AG04450 (cell line): Measurements from ENCODE around the gene NANOS3. TPM values are rescaled to one million over a fixed set of nuclear protein-coding genes. Genes with fewer than 3 reads are reported as not detected.

Source experiments
- CTCF ChIA-PET: fragments of 300-600, 350-600 bp; formaldehyde crosslinking; extraction: SDS; loops from one replicate; lab custom pipeline; 2022; ENCODE audit warnings: antibody characterized with exemption, inconsistent platforms; lab: Charles Lee
- POLR2A ChIA-PET: fragments of 350-600 bp; formaldehyde crosslinking; extraction: SDS; loops from one replicate; lab custom pipeline; 2021; ENCODE audit warnings: antibody characterized with exemption, inconsistent platforms; lab: Yijun Ruan, JAX
- DNase-seq: peaks from one replicate; pipeline ENCODE4 v3.0.0-alpha.2; 2011; ENCODE audit warnings: low read depth, low spot score
- H3K27ac ChIP-seq: one replicate; pipeline ENCODE4 v1.5.1; 2012; ENCODE audit warnings: low read depth, low read length, control low read depth
- H3K27me3 ChIP-seq: one replicate; pipeline ENCODE4 v1.6.0; 2012; ENCODE audit warnings: low read length; ENCODE audit not compliant: control insufficient read depth, insufficient read depth
- H3K4me3 ChIP-seq: 2 replicates; pipeline ENCODE4 v1.5.1; 2011; ENCODE audit warnings: mild to moderate bottlenecking, low read depth, low read length, control low read depth
- H3K9me3 ChIP-seq: 2 replicates; pipeline ENCODE4 v1.5.1; 2012; ENCODE audit warnings: low read length; ENCODE audit not compliant: control insufficient read depth, insufficient read depth
- polyA plus RNA-seq: library from polyadenylated mRNA; depleted of rRNA; stranded (reverse); fragments of >200 nt; gene quantifications from 2 replicates; pipeline ENCODE4 v1.2.3, GENCODE V29; 2011; rRNA removed
- small RNA-seq: library from RNA; depleted of rRNA; stranded (forward); fragments of <200 nt; gene quantifications from one replicate; pipeline ENCODE3, GENCODE V24; 2012; ENCODE audit warnings: low read depth; ENCODE audit not compliant: insufficient read length
- TF ChIP-seq, protein P1 (sequence below): IDR thresholded peaks from 2 replicates; pipeline ENCODE4 v1.5.1; 2011; ENCODE audit warnings: low read depth, low read length, control low read depth, inconsistent platforms

NANOS3 gene
- polyA plus RNA-seq, 1 experiment: 0.36 TPM

DNA sequence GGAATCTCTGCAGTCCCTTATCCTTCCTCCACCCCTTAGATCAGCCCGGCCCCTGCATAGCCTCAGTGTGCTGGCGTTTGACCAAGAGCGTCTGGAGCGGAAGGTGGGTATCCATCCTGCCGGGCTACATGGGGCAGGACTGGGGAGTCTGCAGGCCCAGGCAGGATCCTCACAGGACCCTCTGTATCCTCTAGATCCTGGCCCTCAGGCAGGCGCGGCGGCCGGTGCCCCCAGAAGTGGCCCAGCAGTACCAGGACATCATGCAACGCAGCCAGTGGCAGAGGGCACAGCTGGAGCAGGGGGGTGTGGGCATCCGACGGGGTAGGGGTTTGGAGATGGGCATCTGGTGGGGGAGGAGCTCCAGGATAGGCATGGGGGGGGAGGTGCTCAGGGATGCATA, 52.4 kb downstream of the NANOS3 start:
- CTCF ChIA-PET: no interaction called here
- no peak overlapping the region for H3K4me3 ChIP-seq
- H3K27me3 ChIP-seq: no peaks in the 10 kb centered on the region

DNA sequence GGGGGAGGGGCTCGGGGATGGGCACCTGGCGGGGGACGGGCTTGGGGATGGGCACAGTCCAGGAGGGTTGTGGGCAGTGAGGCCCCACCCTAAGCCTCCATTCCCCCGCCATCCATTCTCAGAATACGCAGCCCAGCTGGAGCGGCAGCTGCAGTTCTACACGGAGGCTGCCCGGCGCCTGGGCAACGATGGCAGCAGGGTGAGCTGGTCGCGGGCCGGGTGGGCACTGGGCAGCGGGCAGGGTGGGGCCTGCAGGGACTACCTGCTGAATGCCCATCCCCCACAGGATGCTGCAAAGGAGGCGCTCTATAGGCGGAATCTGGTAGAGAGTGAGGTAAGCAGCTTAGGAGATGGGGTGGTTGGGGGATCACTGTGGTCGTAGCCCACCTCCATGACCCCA, 53.0 kb downstream of the NANOS3 start:
- Histone ChIP-seq H3K9me3 (no peaks in the 10 kb centered on the region; the same call in 1 of the 2 replicates), H3K4me3 (no peak overlapping the region), H3K27ac (no peak overlapping the region), H3K27me3 (no peaks in the 10 kb centered on the region)
- ChIA-PET CTCF (no interaction called here), POLR2A (interaction anchor here (0.6 to 1.0 kb wide), 2 partner anchors 29 to 153 kb away, joined by 3 read pairs; no protein-coding TSS in a partner anchor)
- no peak for DNase-seq
- TF ChIP-seq, protein P1, sequence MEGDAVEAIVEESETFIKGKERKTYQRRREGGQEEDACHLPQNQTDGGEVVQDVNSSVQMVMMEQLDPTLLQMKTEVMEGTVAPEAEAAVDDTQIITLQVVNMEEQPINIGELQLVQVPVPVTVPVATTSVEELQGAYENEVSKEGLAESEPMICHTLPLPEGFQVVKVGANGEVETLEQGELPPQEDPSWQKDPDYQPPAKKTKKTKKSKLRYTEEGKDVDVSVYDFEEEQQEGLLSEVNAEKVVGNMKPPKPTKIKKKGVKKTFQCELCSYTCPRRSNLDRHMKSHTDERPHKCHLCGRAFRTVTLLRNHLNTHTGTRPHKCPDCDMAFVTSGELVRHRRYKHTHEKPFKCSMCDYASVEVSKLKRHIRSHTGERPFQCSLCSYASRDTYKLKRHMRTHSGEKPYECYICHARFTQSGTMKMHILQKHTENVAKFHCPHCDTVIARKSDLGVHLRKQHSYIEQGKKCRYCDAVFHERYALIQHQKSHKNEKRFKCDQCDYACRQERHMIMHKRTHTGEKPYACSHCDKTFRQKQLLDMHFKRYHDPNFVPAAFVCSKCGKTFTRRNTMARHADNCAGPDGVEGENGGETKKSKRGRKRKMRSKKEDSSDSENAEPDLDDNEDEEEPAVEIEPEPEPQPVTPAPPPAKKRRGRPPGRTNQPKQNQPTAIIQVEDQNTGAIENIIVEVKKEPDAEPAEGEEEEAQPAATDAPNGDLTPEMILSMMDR: no peak

More for the DNA sequence above, 52.4 kb downstream of the NANOS3 start:
- no peak overlapping the region for H3K27ac ChIP-seq
- TF ChIP-seq, protein P1: no peak
- H3K9me3 ChIP-seq: no peaks in the 10 kb centered on the region; the same call in 1 of the 2 replicates
- DNase-seq: no peak
- POLR2A ChIA-PET: interaction anchor here (0.6 to 1.0 kb wide), 4 partner anchors 9 to 153 kb away, joined by 3 to 4 read pairs (median 4); partner anchors contain the start of gene PODNL1

Small RNA genes lying within 50 kb of the gene (small RNA-seq; reads per million reads assigned to genes)
- gene MIR181C: 424 reads per million, percentile 93 among the genes with 10 or more reads in this experiment
- 88.5 reads per million, percentile 88 among the genes with 10 or more reads in this experiment for gene MIR181D

Other genes with a start within 250 kb of the NANOS3 start
- 20.2 and 24.1 TPM in 2 replicates for gene MRI1, start 112.6 kb upstream of the NANOS3 start, polyA plus RNA-seq
- gene C19orf53, start 102.7 kb upstream of the NANOS3 start, polyA plus RNA-seq: 145 and 213 TPM in 2 replicates
- gene ZSWIM4, start 81.7 kb upstream of the NANOS3 start, polyA plus RNA-seq: 2.3 and 3.4 TPM in 2 replicates
- gene BRME1, start 29.0 kb downstream of the NANOS3 start, polyA plus RNA-seq: 0.12 and 0.17 TPM in 2 replicates
- 5.1 and 6.7 TPM in 2 replicates for gene CC2D1A, start 29.1 kb downstream of the NANOS3 start, polyA plus RNA-seq
- 2.8 and 3.4 TPM in 2 replicates for gene PODNL1, start 61.3 kb downstream of the NANOS3 start, polyA plus RNA-seq
- 6.1 and 7.3 TPM in 2 replicates for gene DCAF15, start 75.4 kb downstream of the NANOS3 start, polyA plus RNA-seq
- 0.38 and 0.63 TPM in 2 replicates for gene RFX1, start 129.2 kb downstream of the NANOS3 start, polyA plus RNA-seq
- not detected in 2 replicates for gene RLN3, start 151.0 kb downstream of the NANOS3 start, polyA plus RNA-seq
- 4.5 and 5.4 TPM in 2 replicates for gene IL27RA, start 154.6 kb downstream of the NANOS3 start, polyA plus RNA-seq
- 0.43 and 0.51 TPM in 2 replicates for gene PALM3, start 184.9 kb downstream of the NANOS3 start, polyA plus RNA-seq
- gene MISP3, start 195.7 kb downstream of the NANOS3 start, polyA plus RNA-seq: 0.27 and 0.56 TPM in 2 replicates
- not detected in 2 replicates for gene C19orf67, start 208.6 kb downstream of the NANOS3 start, polyA plus RNA-seq
- 5.1 and 6.5 TPM in 2 replicates for gene SAMD1, start 213.6 kb downstream of the NANOS3 start, polyA plus RNA-seq
- gene PRKACA, start 240.6 kb downstream of the NANOS3 start, polyA plus RNA-seq: 17.9 and 25.1 TPM in 2 replicates